Left ventricle myocardium superior (tissue), 1 donor: ENCODE data around the gene ARHGAP6. TPM values are rescaled to one million over a fixed set of nuclear protein-coding genes. Genes with fewer than 3 reads are reported as not detected.
"Not testable (repeated sequence)": the region's sequence is repeated elsewhere in the genome, so short reads cannot be mapped to it uniquely, and the experiment has no call there.

Experiments
- ATAC-seq: fragments of 200-7000 bp; cut with Tn5 transposase; one replicate; pipeline ENCODE4 v1.9.1; 2020; ENCODE audit warnings: mild to moderate bottlenecking, moderate library complexity
- DNase-seq: peaks from one replicate; pipeline ENCODE4 v3.0.0-alpha.2; 2020
- intact Hi-C: fragments of 100-400 bp; cut with micrococcal nuclease; formaldehyde crosslinking; loops from one replicate; pipeline ENCODE4 v1.11.0; 2022
- total RNA-seq: library from RNA; stranded (reverse); fragmentation: NEBNext Ultra II Directional; extraction: Animal tissue kit (Norgen Biotek cat#: 25700); gene quantifications from one replicate; pipeline ENCODE4 v1.2.1, GENCODE V29; 2021
- donor health status: DM: no; HTN: yes; CAD: no; lungs with severe emphysema.

The ARHGAP6 gene
- total RNA-seq, 1 donor from 2014 or later, result 2.8 TPM

DNA sequence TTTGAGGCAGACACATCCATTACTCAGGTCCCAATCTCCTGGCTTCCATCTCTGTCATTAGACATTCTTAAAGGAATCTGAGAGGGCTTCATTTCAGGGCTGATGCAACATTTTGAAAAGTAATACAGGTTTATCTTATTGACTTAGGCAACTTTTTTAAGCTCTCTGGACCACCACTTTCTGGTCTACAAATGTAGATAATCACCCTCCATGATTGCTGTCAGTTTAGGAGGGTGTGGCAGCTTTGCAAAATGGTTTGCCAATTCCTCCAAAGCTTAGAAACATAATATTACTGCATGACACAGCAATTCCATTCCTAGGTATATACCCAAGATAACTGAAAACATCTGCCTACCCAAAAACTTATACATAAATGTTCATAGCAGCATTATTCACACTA is 77.6 kb downstream of the ARHGAP6 start:
- intact Hi-C loops, result no loop called here
- ATAC-seq (no peak), DNase-seq (no peak)

- ATAC-seq, result no peak
- DNase-seq, result no peak
- intact Hi-C loops, result no loop called here
Measured at GRCh38 chrX:11585174-11585573, 80.5 kb downstream of the ARHGAP6 start.

GRCh38 chrX:11580789-11581188 is 84.9 kb downstream of the ARHGAP6 start:
- no peak for DNase-seq
- intact Hi-C loops, result no loop called here
- ATAC-seq, result no peak

GRCh38 chrX:11579636-11580600 is 85.8 kb downstream of the ARHGAP6 start:
- no peak for DNase-seq
- ATAC-seq, result no peak
- intact Hi-C loops, result no loop called here

- intact Hi-C loops, DNase-seq, ATAC-seq: not testable (repeated sequence)
Measured at GRCh38 chrX:11578301-11578700, 87.4 kb downstream of the ARHGAP6 start.

DNA sequence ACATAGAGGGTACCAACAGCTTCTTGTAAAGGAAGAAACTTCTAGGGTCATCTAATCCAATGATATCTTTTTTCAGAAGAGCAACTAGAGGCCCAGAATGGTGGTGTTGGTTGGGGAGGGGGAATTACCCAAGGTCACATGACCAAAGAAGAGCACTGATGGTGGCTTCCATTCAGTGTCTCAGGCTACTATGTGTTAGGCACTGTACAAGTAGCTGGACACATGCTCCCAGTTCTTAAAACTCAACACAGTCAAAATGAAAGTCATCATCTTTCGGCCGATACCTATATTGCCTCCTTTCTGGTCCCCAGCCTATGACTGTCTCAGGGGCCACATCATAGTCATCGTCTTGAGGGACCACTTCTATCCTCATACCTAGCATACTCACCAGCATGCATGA is 88.1 kb downstream of the ARHGAP6 start:
- no peak for ATAC-seq
- intact Hi-C loops, result no loop called here

GRCh38 chrX:11575332-11575731 is 90.4 kb downstream of the ARHGAP6 start:
- intact Hi-C loops, result no loop called here
- DNase-seq (no peak), ATAC-seq (no peak)

More for the DNA sequence above, 88.1 kb downstream of the ARHGAP6 start:
- DNase-seq, result no peak

DNA sequence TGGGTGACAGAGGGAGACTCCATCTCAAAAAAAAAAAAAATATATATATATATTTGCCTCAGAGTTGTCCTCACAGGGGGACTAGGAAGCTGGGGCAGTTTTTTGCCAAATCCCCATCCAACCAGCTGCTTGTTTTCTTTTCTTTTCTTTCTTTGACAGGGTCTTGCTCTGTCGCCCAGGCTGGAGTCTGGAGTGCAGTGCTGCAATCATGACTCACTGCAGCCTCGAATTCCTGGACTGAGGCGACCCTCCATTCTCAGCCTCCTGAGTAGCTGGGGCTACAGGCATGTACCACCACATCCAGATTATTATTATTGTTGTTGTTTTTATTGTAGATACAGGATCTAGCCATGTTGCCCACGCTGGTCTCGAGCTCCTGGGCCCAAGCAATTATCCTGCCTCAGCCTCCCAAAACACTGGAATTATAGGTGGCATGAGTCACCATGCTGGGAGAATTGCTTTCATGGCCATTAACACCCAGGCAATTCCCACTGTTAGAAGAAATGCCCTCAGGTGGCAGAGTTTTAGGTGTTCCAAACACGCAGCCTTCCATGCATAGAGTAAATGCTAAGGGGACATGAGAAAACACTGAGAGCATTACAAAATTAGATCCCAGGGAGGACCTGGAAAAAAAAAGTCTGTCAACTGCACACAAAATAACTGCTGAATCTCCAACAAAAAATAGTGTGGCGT is 98.0 kb downstream of the ARHGAP6 start:
- no peak for DNase-seq
- intact Hi-C loops, result no loop called here
- ATAC-seq, result no peak

DNA sequence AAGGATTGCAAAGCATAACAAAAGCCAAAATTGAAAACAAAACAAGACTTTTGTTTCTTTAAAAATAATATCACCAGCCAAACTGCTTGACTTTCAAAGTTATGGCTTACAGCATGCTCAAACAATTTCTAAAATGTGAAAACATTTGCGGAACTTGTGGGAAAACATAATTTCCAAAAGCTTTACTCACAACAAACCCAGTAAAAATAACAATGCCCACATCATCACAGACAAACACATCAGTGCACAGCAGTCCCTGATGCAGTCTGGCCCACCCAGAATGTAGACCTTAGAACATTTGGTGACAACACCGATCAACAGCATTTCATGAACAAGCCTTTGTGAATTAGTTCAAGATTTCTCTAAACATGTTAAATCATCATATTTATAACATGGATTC is 98.9 kb downstream of the ARHGAP6 start:
- intact Hi-C loops, result no loop called here
- DNase-seq (no peak), ATAC-seq (no peak)

DNA sequence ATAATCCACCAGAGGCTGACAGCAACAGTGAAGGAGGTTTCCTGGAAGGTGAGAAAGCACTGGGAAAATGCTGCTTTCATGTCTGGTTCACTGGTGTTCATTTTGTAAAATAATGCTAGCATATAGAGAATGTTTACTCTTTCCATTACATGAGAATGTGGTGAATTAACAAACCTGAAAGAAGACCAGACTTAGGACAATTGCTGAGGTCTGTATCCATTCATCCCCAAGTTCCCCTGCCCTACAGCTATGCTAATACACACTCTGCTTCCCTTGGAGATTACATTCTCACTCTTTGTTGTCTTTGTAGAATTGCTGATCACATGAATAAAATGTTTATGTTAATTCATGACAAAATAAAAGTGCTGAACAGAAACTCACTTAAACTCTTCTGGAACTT is 99.5 kb downstream of the ARHGAP6 start:
- intact Hi-C loops, result no loop called here
- DNase-seq, result no peak

GRCh38 chrX:11564546-11564945 is 101.2 kb downstream of the ARHGAP6 start:
- DNase-seq, result no peak
- no peak for ATAC-seq
- intact Hi-C loops, result no loop called here

More for the DNA sequence above, 99.5 kb downstream of the ARHGAP6 start:
- no peak for ATAC-seq

- ATAC-seq, result no peak
- no peak for DNase-seq
- intact Hi-C loops, result no loop called here
Measured at GRCh38 chrX:11562570-11562969, 103.2 kb downstream of the ARHGAP6 start.

GRCh38 chrX:11558972-11559371 is 106.7 kb downstream of the ARHGAP6 start:
- intact Hi-C loops, result no loop called here
- DNase-seq (no peak), ATAC-seq (no peak)

DNA sequence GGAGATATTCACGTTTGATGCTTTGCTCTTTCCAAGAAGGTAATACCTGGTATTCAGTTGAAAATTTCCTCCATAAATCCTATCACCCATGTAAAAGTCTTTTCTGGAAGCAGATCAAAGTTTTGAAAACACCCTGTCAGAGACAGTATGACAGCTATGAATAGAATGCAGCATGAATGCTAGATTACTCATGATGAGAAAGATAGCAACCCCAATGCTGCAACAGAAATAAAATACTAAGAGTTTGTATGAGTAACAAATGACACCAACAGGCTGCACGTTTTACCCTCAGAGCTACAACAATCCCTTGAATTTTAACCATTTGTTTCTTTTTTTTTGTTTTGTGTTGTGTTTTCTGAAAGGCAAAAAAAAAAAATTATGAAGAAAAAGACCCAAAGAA is 108.6 kb downstream of the ARHGAP6 start:
- no peak for ATAC-seq
- intact Hi-C loops, result no loop called here
- no peak for DNase-seq

DNA sequence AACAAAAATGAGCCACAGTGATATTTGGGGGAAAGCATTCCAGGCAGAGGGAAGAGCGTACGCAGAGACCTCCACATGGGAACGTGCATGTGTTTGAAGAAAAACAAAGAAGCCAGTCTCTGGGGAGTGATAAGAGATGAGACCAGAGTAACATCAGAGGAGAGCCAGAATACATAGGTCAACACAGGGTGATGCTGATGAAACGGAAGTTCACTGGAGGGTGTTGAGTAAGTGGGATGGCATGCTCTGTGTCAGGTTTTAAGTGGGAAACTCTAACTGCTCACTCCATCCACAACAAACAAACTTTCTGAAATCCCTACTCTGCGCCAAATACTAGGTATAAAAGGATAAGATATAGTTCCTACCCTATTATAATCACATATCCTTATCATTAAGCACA is 110.0 kb downstream of the ARHGAP6 start:
- ATAC-seq (no peak), DNase-seq (no peak)
- intact Hi-C loops, result no loop called here

- intact Hi-C loops, result no loop called here
- DNase-seq, result no peak
- no peak for ATAC-seq
Measured at GRCh38 chrX:11553594-11553993, 112.1 kb downstream of the ARHGAP6 start.

DNA sequence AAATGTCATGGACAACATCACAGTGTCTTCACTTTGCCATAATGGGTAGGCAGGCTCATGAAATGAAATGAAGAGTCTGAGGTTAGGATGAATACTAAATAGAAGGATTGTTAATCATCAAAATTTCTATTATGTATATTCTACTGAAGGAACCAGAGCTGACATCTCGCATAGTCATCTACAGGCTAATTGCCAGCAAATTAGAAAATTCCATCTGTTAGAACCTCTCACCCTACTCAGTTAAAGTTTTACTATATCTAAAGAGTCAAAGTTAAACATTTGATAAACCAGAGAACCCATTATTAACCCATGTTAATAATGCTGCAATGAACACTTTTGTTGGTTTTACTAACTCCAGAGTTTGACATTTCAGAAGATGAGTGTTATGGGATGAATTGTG is 114.6 kb downstream of the ARHGAP6 start:
- no peak for DNase-seq
- no peak for ATAC-seq
- intact Hi-C loops, result no loop called here

- ATAC-seq, result no peak
- intact Hi-C loops, result no loop called here
- no peak for DNase-seq
Measured at GRCh38 chrX:11546917-11547316, 118.8 kb downstream of the ARHGAP6 start.

GRCh38 chrX:11543249-11543648 is 122.5 kb downstream of the ARHGAP6 start:
- intact Hi-C loops, result no loop called here

DNA sequence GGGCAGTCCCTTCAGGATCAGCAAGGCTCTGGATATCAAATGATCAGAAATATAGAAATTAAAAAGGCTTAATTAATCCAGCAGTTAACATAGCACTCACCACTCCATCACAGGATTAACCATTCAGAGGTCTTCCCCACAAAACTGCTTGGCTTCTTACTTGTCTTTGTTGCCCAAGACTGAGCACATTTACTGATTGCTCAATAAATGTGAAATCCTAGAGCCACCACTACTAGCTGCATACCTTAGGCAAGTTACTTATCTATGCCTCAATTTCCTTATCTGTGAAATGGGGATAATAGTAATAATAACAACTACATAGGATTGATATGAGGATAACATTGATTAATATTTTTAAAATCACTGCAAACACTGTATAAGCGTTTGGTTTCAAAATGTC is 124.2 kb downstream of the ARHGAP6 start:
- ATAC-seq (no peak), DNase-seq (no peak)
- intact Hi-C loops, result no loop called here

More at GRCh38 chrX:11543249-11543648, 122.5 kb downstream of the ARHGAP6 start:
- DNase-seq, result no peak
- ATAC-seq, result no peak
